ENCODE data around the gene SVEP1. TPM values are rescaled to one million over a fixed set of nuclear protein-coding genes. Genes with fewer than 3 reads are reported as not detected.

Gene SVEP1
- total and polyA plus RNA-seq, 4 donors: 3.3 to 38.9 (median 19.6) TPM

DNA sequence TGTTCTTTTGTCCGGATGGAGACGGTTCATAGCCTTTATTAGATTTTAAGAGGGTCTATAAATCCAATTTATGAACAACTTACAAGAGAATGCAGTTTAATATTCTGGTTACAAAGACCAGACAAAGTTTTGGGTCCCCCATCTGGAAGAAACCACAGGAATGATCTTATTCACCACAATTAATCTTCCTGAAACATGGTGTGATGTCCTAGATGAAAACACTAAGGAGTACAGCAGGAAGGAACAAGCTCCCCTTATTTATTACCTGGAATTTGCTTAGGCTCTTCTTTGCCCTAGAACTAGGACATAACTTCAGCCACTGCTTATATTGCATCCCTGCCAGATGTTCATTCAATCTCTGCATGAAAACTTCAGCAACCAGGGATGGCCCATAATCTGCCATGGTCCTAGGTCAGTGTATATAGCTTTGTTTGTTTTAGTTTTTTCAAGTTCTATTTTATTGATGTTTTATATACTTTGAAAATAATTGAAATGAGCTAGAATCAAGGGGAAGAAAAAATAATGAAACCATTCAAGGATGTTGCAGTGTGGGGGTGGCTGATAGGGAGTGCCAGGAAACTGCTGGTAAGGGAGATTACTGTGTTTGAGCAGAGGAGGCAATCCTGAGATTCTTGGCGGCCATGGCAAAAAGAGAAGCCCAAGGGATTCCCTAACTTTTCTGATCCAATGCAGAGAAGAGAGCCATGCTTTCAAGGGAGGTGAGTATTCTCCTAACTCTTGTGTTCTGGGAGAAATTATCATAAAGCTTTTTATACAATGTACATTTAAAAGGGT lies 258.7 kb downstream of the SVEP1 start:
- Histone ChIP-seq H3K4me1 (ENCODE audit: control insufficient read depth in 5 of 5, insufficient read depth in 5 of 5, low read length in 5 of 5) (peaks cover 0 to 4% (median 0%) of the 10 kb centered on the region in 5 donors), H3K27me3 (ENCODE audit: control insufficient read depth in 3 of 3, insufficient read depth in 3 of 3, low read length in 2 of 3) (no peaks in the 10 kb centered on the region), H3K27ac (ENCODE audit: low read depth in 1 of 2, low read length in 1 of 2) (no peak overlapping the region), H3K36me3 (ENCODE audit: control insufficient read depth in 4 of 4, insufficient read depth in 4 of 4, low read length in 4 of 4) (no peaks in the 10 kb centered on the region), H3K9me3 (ENCODE audit: control insufficient read depth in 4 of 4, insufficient read depth in 3 of 4, low read length in 3 of 4) (no peaks in the 10 kb centered on the region), H3K9ac (ENCODE audit: insufficient read depth in 1 of 2, low read length in 2 of 2) (no peak overlapping the region), H3K4me3 (no peak overlapping the region)
- DNase-seq (no peak), ATAC-seq (ENCODE audit: insufficient read depth, low FRiP score) (no peak)
- TF ChIP-seq, protein P1, sequence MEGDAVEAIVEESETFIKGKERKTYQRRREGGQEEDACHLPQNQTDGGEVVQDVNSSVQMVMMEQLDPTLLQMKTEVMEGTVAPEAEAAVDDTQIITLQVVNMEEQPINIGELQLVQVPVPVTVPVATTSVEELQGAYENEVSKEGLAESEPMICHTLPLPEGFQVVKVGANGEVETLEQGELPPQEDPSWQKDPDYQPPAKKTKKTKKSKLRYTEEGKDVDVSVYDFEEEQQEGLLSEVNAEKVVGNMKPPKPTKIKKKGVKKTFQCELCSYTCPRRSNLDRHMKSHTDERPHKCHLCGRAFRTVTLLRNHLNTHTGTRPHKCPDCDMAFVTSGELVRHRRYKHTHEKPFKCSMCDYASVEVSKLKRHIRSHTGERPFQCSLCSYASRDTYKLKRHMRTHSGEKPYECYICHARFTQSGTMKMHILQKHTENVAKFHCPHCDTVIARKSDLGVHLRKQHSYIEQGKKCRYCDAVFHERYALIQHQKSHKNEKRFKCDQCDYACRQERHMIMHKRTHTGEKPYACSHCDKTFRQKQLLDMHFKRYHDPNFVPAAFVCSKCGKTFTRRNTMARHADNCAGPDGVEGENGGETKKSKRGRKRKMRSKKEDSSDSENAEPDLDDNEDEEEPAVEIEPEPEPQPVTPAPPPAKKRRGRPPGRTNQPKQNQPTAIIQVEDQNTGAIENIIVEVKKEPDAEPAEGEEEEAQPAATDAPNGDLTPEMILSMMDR (IDR thresholded peaks at IDR 0.05; ENCODE audit: control extremely low read depth, extremely low read depth): no peak
- WGBS, 2 donors: 64 to 76% methylated on average over 3 of the region's 3 CpGs

DNA sequence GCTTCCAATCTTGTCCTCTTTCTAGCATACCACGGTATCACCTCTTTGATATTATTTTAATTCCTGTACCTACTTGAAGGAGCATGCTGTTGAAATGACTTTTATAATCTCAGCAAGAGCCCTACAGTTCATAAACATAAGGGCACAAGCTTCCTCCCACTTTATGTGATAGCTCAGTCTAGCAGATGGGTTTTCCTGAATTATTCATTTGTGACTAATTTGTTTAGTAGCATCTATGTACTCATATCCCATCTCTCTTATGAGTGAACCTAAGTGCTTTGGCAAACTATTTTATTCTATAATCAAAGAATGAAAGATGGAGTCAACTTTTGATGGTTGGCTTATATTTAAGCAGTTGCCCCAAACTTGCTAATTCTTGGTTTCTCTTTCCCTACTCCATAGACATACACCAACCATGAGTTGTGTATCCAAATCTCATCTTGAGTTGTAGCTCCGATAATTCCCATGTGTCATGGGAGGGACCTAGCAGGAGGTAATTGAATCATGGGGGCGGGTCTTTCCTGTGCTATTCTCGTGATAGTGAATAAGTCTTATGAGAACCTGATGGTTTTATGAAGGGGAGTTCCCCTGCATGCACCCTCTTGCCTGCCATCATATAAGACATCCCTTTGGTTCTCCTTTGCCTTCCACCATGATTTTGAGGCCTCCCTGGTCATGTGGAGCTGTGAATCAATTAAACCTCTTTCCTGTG lies 259.6 kb downstream of the SVEP1 start:
- ATAC-seq (ENCODE audit: insufficient read depth, low FRiP score) (no peak), DNase-seq (no peak)
- no peaks in the 10 kb centered on the region for H3K36me3 ChIP-seq (ENCODE audit: control insufficient read depth in 4 of 4, insufficient read depth in 4 of 4, low read length in 4 of 4)
- no peaks in the 10 kb centered on the region for H3K9me3 ChIP-seq (ENCODE audit: control insufficient read depth in 4 of 4, insufficient read depth in 3 of 4, low read length in 3 of 4)
- H3K4me1 ChIP-seq (ENCODE audit: control insufficient read depth in 5 of 5, insufficient read depth in 5 of 5, low read length in 5 of 5): peaks cover 0 to 4% (median 0%) of the 10 kb centered on the region in 5 donors
- H3K4me3 ChIP-seq: no peak overlapping the region
- no peaks in the 10 kb centered on the region for H3K27me3 ChIP-seq (ENCODE audit: control insufficient read depth in 3 of 3, insufficient read depth in 3 of 3, low read length in 2 of 3)
- no peak overlapping the region for H3K27ac ChIP-seq (ENCODE audit: low read depth in 1 of 2, low read length in 1 of 2)
- H3K9ac ChIP-seq (ENCODE audit: insufficient read depth in 1 of 2, low read length in 2 of 2): no peak overlapping the region
- WGBS, 2 donors: 88 to 94% methylated on average over 4 of the region's 4 CpGs
- TF ChIP-seq, protein P1 (IDR thresholded peaks at IDR 0.05; ENCODE audit: control extremely low read depth, extremely low read depth): no peak

- Histone ChIP-seq H3K27me3 (ENCODE audit: control insufficient read depth in 3 of 3, insufficient read depth in 3 of 3, low read length in 2 of 3) (no peaks in the 10 kb centered on the region), H3K9ac (ENCODE audit: insufficient read depth in 1 of 2, low read length in 2 of 2) (no peak overlapping the region), H3K9me3 (ENCODE audit: control insufficient read depth in 4 of 4, insufficient read depth in 3 of 4, low read length in 3 of 4) (no peaks in the 10 kb centered on the region), H3K27ac (ENCODE audit: low read depth in 1 of 2, low read length in 1 of 2) (no peak overlapping the region), H3K36me3 (ENCODE audit: control insufficient read depth in 4 of 4, insufficient read depth in 4 of 4, low read length in 4 of 4) (no peaks in the 10 kb centered on the region), H3K4me1 (ENCODE audit: control insufficient read depth in 5 of 5, insufficient read depth in 5 of 5, low read length in 5 of 5) (peaks cover 0 to 4% (median 0%) of the 10 kb centered on the region in 5 donors), H3K4me3 (no peak overlapping the region)
- ATAC-seq (ENCODE audit: insufficient read depth, low FRiP score) (no peak), DNase-seq (no peak)
- TF ChIP-seq, protein P1 (IDR thresholded peaks at IDR 0.05; ENCODE audit: control extremely low read depth, extremely low read depth): no peak
- WGBS, 2 donors: 81 to 90% methylated on average over 4 of the region's 4 CpGs
Observed at GRCh38 chr9:110317911-110318310, 261.6 kb downstream of the SVEP1 start.

Data from lung (tissue), 12 donors.